H9 (cell line): ENCODE measurements around the gene UBE2G1. TPM values are rescaled to one million over a fixed set of nuclear protein-coding genes. Genes with fewer than 3 reads are reported as not detected.

Source experiments
- DNase-seq: peaks from one replicate; pipeline ENCODE4 v3.0.0-alpha.2; 2017
- H2AFZ ChIP-seq: one replicate; pipeline ENCODE4 v1.6.1; 2013; ENCODE audit warnings: mild to moderate bottlenecking, low read length, control low read depth, moderate library complexity
- H2AK5ac ChIP-seq: 2 replicates; pipeline ENCODE4 v1.6.1; 2013; ENCODE audit warnings: low read length, control low read depth, mixed read lengths; ENCODE audit not compliant: insufficient read length
- H2BK120ac ChIP-seq: one replicate; pipeline ENCODE4 v1.6.1; 2013; ENCODE audit warnings: low read depth, mild to moderate bottlenecking, low read length, control low read depth, inconsistent platforms; ENCODE audit not compliant: poor library complexity, severe bottlenecking
- H2BK12ac ChIP-seq: 2 replicates; pipeline ENCODE4 v1.6.1; 2013; ENCODE audit warnings: low read length, control low read depth, mixed read lengths, low read depth; ENCODE audit not compliant: insufficient read length
- H2BK15ac ChIP-seq: 2 replicates; pipeline ENCODE4 v1.6.1; 2013; ENCODE audit warnings: low read depth, low read length, control low read depth
- H2BK20ac ChIP-seq: one replicate; pipeline ENCODE4 v1.6.1; 2013; ENCODE audit warnings: low read depth, mild to moderate bottlenecking, low read length, control low read depth, inconsistent platforms; ENCODE audit not compliant: poor library complexity, severe bottlenecking
- H2BK5ac ChIP-seq: 2 replicates; pipeline ENCODE4 v1.6.1; 2013; ENCODE audit warnings: low read length, control low read depth, mixed read lengths; ENCODE audit not compliant: insufficient read length
- H3K14ac ChIP-seq: 2 replicates; pipeline ENCODE4 v1.6.1; 2013; ENCODE audit warnings: low read length, control low read depth; ENCODE audit not compliant: insufficient read depth
- H3K18ac ChIP-seq: 2 replicates; pipeline ENCODE4 v1.6.1; 2013; ENCODE audit warnings: low read depth, mild to moderate bottlenecking, mixed read lengths, low read length, control low read depth; ENCODE audit not compliant: insufficient read length
- H3K23ac ChIP-seq: 2 replicates; pipeline ENCODE4 v1.6.1; 2013; ENCODE audit warnings: low read length, control low read depth, mixed read lengths, low read depth; ENCODE audit not compliant: insufficient read length
- H3K23me2 ChIP-seq: 2 replicates; pipeline ENCODE4 v1.6.1; 2013; ENCODE audit warnings: low read depth, mild to moderate bottlenecking, mixed read lengths, low read length, control low read depth; ENCODE audit not compliant: insufficient read length, poor library complexity, severe bottlenecking
- H3K27ac ChIP-seq: 2 replicates; pipeline ENCODE4 v1.5.1; 2013; ENCODE audit warnings: low read length, control low read depth, mixed read lengths, low read depth; ENCODE audit not compliant: insufficient read length
- H3K27me3 ChIP-seq: 2 replicates; pipeline ENCODE4 v1.6.1; 2013; ENCODE audit warnings: low read length, control low read depth, inconsistent platforms; ENCODE audit not compliant: insufficient read depth
- H3K4ac ChIP-seq: 2 replicates; pipeline ENCODE4 v1.6.1; 2013; ENCODE audit warnings: low read depth, mild to moderate bottlenecking, control low read depth, inconsistent platforms, low read length, moderate library complexity
- H3K4me1 ChIP-seq: 2 replicates; pipeline ENCODE4 v1.6.1; 2013; ENCODE audit warnings: low read length, control low read depth, inconsistent platforms; ENCODE audit not compliant: insufficient read depth
- H3K4me2 ChIP-seq: 2 replicates; pipeline ENCODE4 v1.6.1; 2013; ENCODE audit warnings: low read length, control low read depth, mixed read lengths; ENCODE audit not compliant: insufficient read length, insufficient read depth
- H3K56ac ChIP-seq: 2 replicates; pipeline ENCODE4 v1.6.1; 2013; ENCODE audit warnings: low read depth, mild to moderate bottlenecking, mixed read lengths, low read length, control low read depth; ENCODE audit not compliant: insufficient read length
- H3K79me1 ChIP-seq: 2 replicates; pipeline ENCODE4 v1.6.1; 2013; ENCODE audit warnings: low read depth, mild to moderate bottlenecking, moderate library complexity, low read length, control low read depth, inconsistent platforms; ENCODE audit not compliant: insufficient read depth, poor library complexity, severe bottlenecking
- H3K79me2 ChIP-seq: 2 replicates; pipeline ENCODE4 v1.6.1; 2013; ENCODE audit warnings: low read length, control low read depth, inconsistent platforms; ENCODE audit not compliant: insufficient read depth
- H3K9ac ChIP-seq: 2 replicates; pipeline ENCODE4 v1.6.1; 2013; ENCODE audit warnings: low read length, control low read depth, mixed read lengths; ENCODE audit not compliant: insufficient read length; ENCODE audit errors: extremely low read depth
- H3K9me3 ChIP-seq: one replicate; pipeline ENCODE4 v1.6.1; 2013; ENCODE audit warnings: low read depth, low read length, inconsistent platforms; ENCODE audit not compliant: control insufficient read depth
- H3T11ph ChIP-seq: one replicate; pipeline ENCODE4 v1.6.1; 2013; ENCODE audit warnings: mild to moderate bottlenecking, low read length, control low read depth, inconsistent platforms
- H4K20me1 ChIP-seq: one replicate; pipeline ENCODE4 v1.6.1; 2013; ENCODE audit not compliant: control insufficient read depth, insufficient read length, insufficient read depth
- H4K5ac ChIP-seq: 2 replicates; pipeline ENCODE4 v1.6.1; 2013; ENCODE audit warnings: low read depth, mild to moderate bottlenecking, mixed read lengths, low read length, control low read depth; ENCODE audit not compliant: insufficient read length
- H4K8ac ChIP-seq: replicated peaks from 2 replicates; pipeline ENCODE4 v1.6.1; 2013; ENCODE audit warnings: low read length, control low read depth, mixed read lengths, low read depth; ENCODE audit not compliant: insufficient read length
- H4K91ac ChIP-seq: 2 replicates; pipeline ENCODE4 v1.6.1; 2013; ENCODE audit warnings: low read depth, mild to moderate bottlenecking, moderate library complexity, mixed read lengths, low read length, control low read depth; ENCODE audit not compliant: insufficient read length
- H3K27ac Mint-ChIP-seq, 3 experiments: 2 replicates in 2 of 3; 3 replicates in 1 of 3; pipeline ENCODE4 v1.8.0; 2020 to 2021; ENCODE audit warnings: mixed read lengths in 3 of 3, mild to moderate bottlenecking in 1 of 3, moderate library complexity in 1 of 3
- H3K27me3 Mint-ChIP-seq: 2 replicates; pipeline ENCODE4 v1.8.0; 2021; ENCODE audit warnings: low read depth, mild to moderate bottlenecking, moderate library complexity, mixed read lengths
- H3K36me3 Mint-ChIP-seq, 3 experiments: 2 replicates in 2 of 3; 3 replicates in 1 of 3; pipeline ENCODE4 v1.8.0; 2020 to 2021; ENCODE audit warnings: low read depth in 3 of 3, mixed read lengths in 3 of 3; ENCODE audit not compliant: insufficient read depth in 1 of 3
- H3K4me1 Mint-ChIP-seq, 2 experiments: 2 replicates each; pipeline ENCODE4 v1.8.0; 2020; ENCODE audit warnings: mixed read lengths in 2 of 2
- H3K4me3 Mint-ChIP-seq, 2 experiments: 2 replicates in 1 of 2; 3 replicates in 1 of 2; pipeline ENCODE4 v1.8.0; 2020 to 2021; ENCODE audit warnings: mild to moderate bottlenecking in 2 of 2, mixed read lengths in 2 of 2, moderate library complexity in 1 of 2
- H3K9me3 Mint-ChIP-seq, 2 experiments: 2 replicates in 1 of 2; 3 replicates in 1 of 2; pipeline ENCODE4 v1.8.0; 2020; ENCODE audit warnings: mild to moderate bottlenecking in 2 of 2, mixed read lengths in 2 of 2, moderate library complexity in 1 of 2
- WGBS: extraction: QIAGEN DNeasy Blood & Tissue Kit; methylation state at CpG from one replicate; pipeline ENCODE4 v1.1.7; 2013; ENCODE audit warnings: missing lambda C conversion rate, low lambda C conversion rate, mixed read lengths; ENCODE audit not compliant: insufficient read length; ENCODE audit errors: extremely low coverage; 5-methylcytosine and 5-hydroxymethylcytosine counted together
- total RNA-seq: library from RNA; stranded (reverse); gene quantifications from 2 replicates; pipeline ENCODE4 v1.2.1, GENCODE V29; 2021
- TF ChIP-seq, protein P1 (sequence below): fragments of 200-600 bp; sonication (generic); conservative IDR thresholded peaks from 3 replicates; pipeline ENCODE4 v1.8.0; 2021; ENCODE audit warnings: antibody characterized with exemption, mild to moderate bottlenecking

The UBE2G1 gene
- total RNA-seq, 1 experiment from 2014 or later: 188 TPM

DNA sequence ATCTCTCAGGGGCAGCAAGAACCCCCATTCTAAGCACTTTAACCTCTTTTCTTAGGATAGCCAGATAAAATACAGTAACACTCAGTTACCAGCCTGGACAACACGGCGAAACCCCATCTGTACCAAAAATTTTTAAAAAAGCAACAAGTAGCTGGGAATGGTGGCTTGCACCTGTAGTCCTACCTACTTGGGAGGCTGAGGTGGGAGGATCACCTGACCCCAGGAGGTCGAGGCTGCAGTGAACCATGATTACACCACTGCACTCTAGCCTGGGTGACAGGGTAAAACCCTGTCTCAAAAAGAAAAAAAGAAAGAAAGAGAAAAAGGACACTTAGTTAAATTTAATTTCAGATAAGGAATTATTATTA is 28.6 kb upstream of the UBE2G1 start:
- H3K23me2 ChIP-seq: peaks cover 3% of the 10 kb centered on the region
- no peak overlapping the region for H3K4me2 ChIP-seq
- Mint-ChIP-seq H3K9me3 (peaks cover 0 to 3% of the 10 kb centered on the region in 2 experiments; a peak in 1 of 5 replicates), H3K27ac (peak overlapping the region; percentile 80 to 96 (median 96); a peak in 6 of 7 replicates), H3K4me3 (peak overlapping the region in 1 of 2 experiments; percentile 27; a peak in 1 of 5 replicates), H3K36me3 (no peaks in the 10 kb centered on the region; a peak in 1 of 7 replicates), H3K27me3 (no peaks in the 10 kb centered on the region), H3K4me1 (peaks cover 33 to 38% of the 10 kb centered on the region in 2 experiments)
- H3K18ac ChIP-seq: peak overlapping the region; percentile 58
- H3K4ac ChIP-seq: peak overlapping the region; percentile 21
- H3K79me2 ChIP-seq: no peaks in the 10 kb centered on the region
- peaks cover 12% of the 10 kb centered on the region; the same call in 1 of the 2 replicates for H3K4me1 ChIP-seq
- H2AFZ ChIP-seq: no peak overlapping the region
- peak overlapping the region; percentile 87 for H4K91ac ChIP-seq
- H4K20me1 ChIP-seq: no peaks in the 10 kb centered on the region
- peak overlapping the region; percentile 85 for H4K5ac ChIP-seq
- no peak overlapping the region for H3T11ph ChIP-seq
- no peak overlapping the region; the same call in 1 of the 2 replicates for H3K14ac ChIP-seq
- peak overlapping the region; percentile 97 for H2BK12ac ChIP-seq
- H3K27me3 ChIP-seq: no peaks in the 10 kb centered on the region
- H3K9me3 ChIP-seq: no peaks in the 10 kb centered on the region
- WGBS: no CpG with 5 or more reads among the region's 3 CpGs
- no peak overlapping the region for H3K56ac ChIP-seq
- H4K8ac ChIP-seq: no peak overlapping the region
- no peak overlapping the region for H2BK20ac ChIP-seq
- H3K79me1 ChIP-seq: no peaks in the 10 kb centered on the region
- no peak overlapping the region for H3K9ac ChIP-seq
- TF ChIP-seq, protein P1, sequence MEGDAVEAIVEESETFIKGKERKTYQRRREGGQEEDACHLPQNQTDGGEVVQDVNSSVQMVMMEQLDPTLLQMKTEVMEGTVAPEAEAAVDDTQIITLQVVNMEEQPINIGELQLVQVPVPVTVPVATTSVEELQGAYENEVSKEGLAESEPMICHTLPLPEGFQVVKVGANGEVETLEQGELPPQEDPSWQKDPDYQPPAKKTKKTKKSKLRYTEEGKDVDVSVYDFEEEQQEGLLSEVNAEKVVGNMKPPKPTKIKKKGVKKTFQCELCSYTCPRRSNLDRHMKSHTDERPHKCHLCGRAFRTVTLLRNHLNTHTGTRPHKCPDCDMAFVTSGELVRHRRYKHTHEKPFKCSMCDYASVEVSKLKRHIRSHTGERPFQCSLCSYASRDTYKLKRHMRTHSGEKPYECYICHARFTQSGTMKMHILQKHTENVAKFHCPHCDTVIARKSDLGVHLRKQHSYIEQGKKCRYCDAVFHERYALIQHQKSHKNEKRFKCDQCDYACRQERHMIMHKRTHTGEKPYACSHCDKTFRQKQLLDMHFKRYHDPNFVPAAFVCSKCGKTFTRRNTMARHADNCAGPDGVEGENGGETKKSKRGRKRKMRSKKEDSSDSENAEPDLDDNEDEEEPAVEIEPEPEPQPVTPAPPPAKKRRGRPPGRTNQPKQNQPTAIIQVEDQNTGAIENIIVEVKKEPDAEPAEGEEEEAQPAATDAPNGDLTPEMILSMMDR: no peak
- peak overlapping the region; percentile 52 for H2BK120ac ChIP-seq
- no peak overlapping the region for H3K23ac ChIP-seq
- peak overlapping the region; percentile 98 for H2AK5ac ChIP-seq
- no peak for DNase-seq
- H3K27ac ChIP-seq: peak overlapping the region; percentile 99
- no peak overlapping the region for H2BK5ac ChIP-seq
- peak overlapping the region; percentile 94; the same call in 1 of the 2 replicates for H2BK15ac ChIP-seq
